SKM-1 treated with dmso at 0.1 percent for 144 hours (cell line): ENCODE data around the gene EME2.
A peak's percentile ranks its signal among the peaks of the same experiment; 100 is the strongest.

Source experiments
- DNase-seq: peaks from one replicate; lab custom pipeline; 2025; ENCODE audit not compliant: unreplicated experiment; lab: John Stamatoyannopoulos, UW

EME2 gene

GRCh38 chr16:1777375-1778199 lies 5.0 kb downstream of the EME2 start:
- no peak for DNase-seq

GRCh38 chr16:1778200-1779179 lies 5.9 kb downstream of the EME2 start:
- no peak for DNase-seq

- DNase-seq = no peak
Measured at GRCh38 chr16:1779234-1779701, 6.7 kb downstream of the EME2 start.

- DNase-seq = no peak
Measured at GRCh38 chr16:1779741-1780676, 7.4 kb downstream of the EME2 start.

GRCh38 chr16:1780677-1781072 lies 8.1 kb downstream of the EME2 start:
- DNase-seq = no peak

- DNase-seq = no peak
Measured at GRCh38 chr16:1781254-1781653, 8.6 kb downstream of the EME2 start.

GRCh38 chr16:1781758-1782407 lies 9.3 kb downstream of the EME2 start:
- no peak for DNase-seq

- peak; percentile 100 for DNase-seq
Measured at GRCh38 chr16:1782408-1783264, 10.0 kb downstream of the EME2 start, which contains the start of the genes NUBP2 and SPSB3. TSS of gene NUBP2 (plus strand) at chr16:1782960. CDS start at chr16:1783021, 61 bp downstream. TSS of gene SPSB3 (minus strand) at chr16:1782571. CDS start at chr16:1781483, 1,088 bp downstream.

GRCh38 chr16:1784977-1785845 lies 12.6 kb downstream of the EME2 start:
- no peak for DNase-seq

GRCh38 chr16:1785846-1786170 lies 13.2 kb downstream of the EME2 start:
- DNase-seq = no peak

- no peak for DNase-seq
Measured at GRCh38 chr16:1786242-1787055, 13.8 kb downstream of the EME2 start.

- DNase-seq = no peak
Measured at GRCh38 chr16:1787056-1787321, 14.4 kb downstream of the EME2 start.

GRCh38 chr16:1787322-1788094 lies 14.9 kb downstream of the EME2 start:
- no peak for DNase-seq

- no peak for DNase-seq
Measured at GRCh38 chr16:1788095-1788707, 15.6 kb downstream of the EME2 start.

GRCh38 chr16:1788708-1789100 lies 16.1 kb downstream of the EME2 start:
- DNase-seq = no peak

GRCh38 chr16:1789643-1790045 lies 17.0 kb downstream of the EME2 start:
- DNase-seq = no peak

GRCh38 chr16:1790261-1790610 lies 17.6 kb downstream of the EME2 start:
- DNase-seq = no peak
